Neural cell (in vitro differentiated cells): ENCODE data around the gene SHMT1. TPM values are rescaled to one million over a fixed set of nuclear protein-coding genes. Genes with fewer than 3 reads are reported as not detected.
"Not testable (repeated sequence)": the region's sequence is repeated elsewhere in the genome, so short reads cannot be mapped to it uniquely, and the experiment has no call there.

Experiments
- H2AFZ ChIP-seq: fragments of 200-600, 300-800 bp; sonication (generic), shearing (Covaris generic); 2 replicates; pipeline ENCODE4 v1.6.0; 2014; ENCODE audit warnings: low read depth, mild to moderate bottlenecking, antibody characterized with exemption, low read length, moderate library complexity
- H3F3A ChIP-seq: fragments of 200-600 bp; shearing (Covaris generic); 2 replicates; pipeline ENCODE4 v1.6.1; 2016; ENCODE audit warnings: mild to moderate bottlenecking, moderate library complexity, mixed read lengths, antibody characterized with exemption, low read length; ENCODE audit not compliant: insufficient read depth, poor library complexity, severe bottlenecking
- H3K27ac ChIP-seq: fragments of 200-600, 300-800 bp; sonication (generic), shearing (Covaris generic); 2 replicates; pipeline ENCODE4 v1.5.1; 2014; ENCODE audit warnings: mild to moderate bottlenecking, low read length, moderate library complexity
- H3K27me3 ChIP-seq: fragments of 300-800, 200-600 bp; sonication (generic), shearing (Covaris generic); 2 replicates; pipeline ENCODE4 v1.6.0; 2014; ENCODE audit warnings: mild to moderate bottlenecking, low read depth, low read length, moderate library complexity; ENCODE audit not compliant: insufficient read depth
- H3K36me3 ChIP-seq: fragments of 300-800, 200-600 bp; sonication (generic), shearing (Covaris generic); 2 replicates; pipeline ENCODE4 v1.5.1; 2014; ENCODE audit warnings: mild to moderate bottlenecking, antibody characterized with exemption, low read length, moderate library complexity; ENCODE audit not compliant: insufficient read depth
- H3K4me2 ChIP-seq: fragments of 300-800, 200-600 bp; sonication (generic), shearing (Covaris generic); 2 replicates; pipeline ENCODE4 v1.6.0; 2014; ENCODE audit warnings: mild to moderate bottlenecking, low read length
- H3K4me3 ChIP-seq: fragments of 300-800, 200-600 bp; sonication (generic), shearing (Covaris generic); 2 replicates; pipeline ENCODE4 v1.5.1; 2014; ENCODE audit warnings: mild to moderate bottlenecking, low read length, moderate library complexity
- H3K79me2 ChIP-seq: fragments of 200-600 bp; shearing (Covaris generic); replicated peaks from 2 replicates; pipeline ENCODE4 v1.6.0; 2014; ENCODE audit warnings: mild to moderate bottlenecking, low read length, moderate library complexity; ENCODE audit not compliant: insufficient read depth
- H3K9ac ChIP-seq: fragments of 300-800, 200-600 bp; sonication (generic), shearing (Covaris generic); 2 replicates; pipeline ENCODE4 v1.6.1; 2016; ENCODE audit warnings: mild to moderate bottlenecking, low read length, mixed read lengths
- H3K9me2 ChIP-seq: fragments of 200-600 bp; shearing (Covaris generic); 2 replicates; pipeline ENCODE4 v1.6.1; 2016; ENCODE audit warnings: mild to moderate bottlenecking, low read length, mixed read lengths; ENCODE audit not compliant: insufficient read depth
- H3K9me3 ChIP-seq: fragments of 200-600, 300-800 bp; sonication (generic), shearing (Covaris generic); 2 replicates; pipeline ENCODE4 v1.6.1; 2016; ENCODE audit warnings: mild to moderate bottlenecking, mixed run types, low read length, moderate library complexity, mixed read lengths
- H4K20me1 ChIP-seq: fragments of 200-600 bp; shearing (Covaris generic); 2 replicates; pipeline ENCODE4 v1.6.1; 2016; ENCODE audit warnings: mild to moderate bottlenecking, mixed run types; ENCODE audit not compliant: insufficient read depth
- polyA plus RNA-seq: library from polyadenylated mRNA; depleted of rRNA; stranded (reverse); fragments of >200 nt; gene quantifications from 2 replicates; pipeline ENCODE4 v1.2.3, GENCODE V29; 2014

The SHMT1 gene
- polyA plus RNA-seq, 1 donor from 2014 or later = 4.5 TPM

DNA sequence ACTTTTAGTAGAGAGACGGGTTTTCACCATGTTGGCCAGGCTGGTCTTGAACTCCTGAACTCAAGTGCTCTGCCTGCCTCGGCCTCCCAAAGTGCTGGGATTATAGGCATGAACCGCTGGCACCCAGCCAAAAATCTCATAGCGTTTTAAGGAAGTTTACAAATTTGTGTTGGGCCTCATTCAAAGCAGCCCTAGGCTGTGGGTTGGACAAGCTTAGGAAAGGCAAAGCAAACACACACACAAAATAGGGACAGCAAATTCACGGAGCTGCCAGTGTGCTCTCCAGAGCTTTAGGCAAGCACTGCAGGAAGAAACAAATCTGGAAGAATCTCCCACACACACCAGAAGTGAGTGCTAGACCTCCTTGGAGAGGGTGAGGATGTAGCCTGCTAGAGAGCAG, 39.8 kb upstream of the SHMT1 start:
- not testable (repeated sequence) for H3K9me3 ChIP-seq, H3K27ac ChIP-seq, H4K20me1 ChIP-seq, H3K36me3 ChIP-seq, H3K9ac ChIP-seq, H3K4me2 ChIP-seq, H3K4me3 ChIP-seq, H2AFZ ChIP-seq, H3F3A ChIP-seq, H3K9me2 ChIP-seq, H3K79me2 ChIP-seq, H3K27me3 ChIP-seq

DNA sequence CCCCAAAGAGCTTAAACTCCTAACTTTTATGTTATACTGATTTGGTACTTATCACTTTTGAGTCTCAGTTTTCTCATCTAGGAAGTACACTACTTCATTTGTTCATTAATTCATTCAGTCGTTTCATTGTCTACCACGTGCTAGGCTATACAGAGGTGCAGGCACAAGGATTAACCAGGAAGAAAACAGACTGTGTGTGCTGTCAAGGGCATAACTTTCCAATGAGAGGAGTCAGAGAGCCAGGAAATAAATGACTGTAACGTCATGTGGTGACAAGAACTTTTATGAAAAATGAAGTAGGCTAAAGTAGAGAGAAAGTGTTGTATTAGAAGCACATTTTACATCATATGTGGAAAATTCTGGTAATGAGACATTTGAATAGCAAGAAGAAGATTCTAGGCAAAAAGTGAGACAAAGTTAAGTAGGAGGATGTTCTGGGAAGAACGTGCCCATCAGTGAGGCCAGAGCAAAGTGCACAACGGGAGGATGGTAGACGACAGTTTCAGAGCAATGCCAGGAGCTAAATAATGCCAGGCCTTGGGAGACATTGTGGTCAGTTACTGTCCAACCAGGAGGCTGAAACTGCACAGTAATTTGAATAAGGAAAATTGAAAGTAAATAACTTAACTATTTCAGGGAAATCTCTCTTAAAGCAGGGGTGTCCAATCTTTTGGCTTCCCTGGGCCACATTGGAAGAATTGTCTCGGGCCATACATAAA, 38.7 kb upstream of the SHMT1 start:
- H3K27ac ChIP-seq, H4K20me1 ChIP-seq, H3F3A ChIP-seq, H3K9ac ChIP-seq, H3K79me2 ChIP-seq, H3K4me2 ChIP-seq, H3K9me3 ChIP-seq, H2AFZ ChIP-seq, H3K27me3 ChIP-seq, H3K4me3 ChIP-seq, H3K9me2 ChIP-seq, H3K36me3 ChIP-seq: not testable (repeated sequence)

DNA sequence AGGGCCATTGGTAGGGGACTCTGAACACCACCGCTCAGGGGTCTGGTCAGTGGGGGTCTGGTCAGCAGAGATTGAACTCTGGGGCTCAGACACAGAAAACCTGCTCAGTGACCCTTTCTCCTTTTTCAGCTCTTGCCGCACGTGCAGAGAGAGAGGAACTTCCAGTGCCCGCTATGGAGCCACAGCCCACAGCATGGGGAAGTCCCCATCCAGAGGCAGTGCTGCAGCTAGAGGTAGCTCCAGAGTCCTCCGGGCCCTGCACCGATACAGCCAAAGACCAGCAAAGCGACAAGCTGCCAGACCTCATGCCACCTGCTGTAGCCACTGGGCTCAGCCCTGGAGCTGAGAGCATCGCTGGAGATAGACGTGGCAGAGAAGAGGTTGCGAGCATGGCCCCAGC, 25.4 kb upstream of the SHMT1 start:
- not testable (repeated sequence) for H3K4me2 ChIP-seq, H4K20me1 ChIP-seq, H3K9me2 ChIP-seq, H2AFZ ChIP-seq, H3K27ac ChIP-seq, H3F3A ChIP-seq, H3K79me2 ChIP-seq, H3K9ac ChIP-seq, H3K36me3 ChIP-seq, H3K4me3 ChIP-seq, H3K27me3 ChIP-seq, H3K9me3 ChIP-seq

DNA sequence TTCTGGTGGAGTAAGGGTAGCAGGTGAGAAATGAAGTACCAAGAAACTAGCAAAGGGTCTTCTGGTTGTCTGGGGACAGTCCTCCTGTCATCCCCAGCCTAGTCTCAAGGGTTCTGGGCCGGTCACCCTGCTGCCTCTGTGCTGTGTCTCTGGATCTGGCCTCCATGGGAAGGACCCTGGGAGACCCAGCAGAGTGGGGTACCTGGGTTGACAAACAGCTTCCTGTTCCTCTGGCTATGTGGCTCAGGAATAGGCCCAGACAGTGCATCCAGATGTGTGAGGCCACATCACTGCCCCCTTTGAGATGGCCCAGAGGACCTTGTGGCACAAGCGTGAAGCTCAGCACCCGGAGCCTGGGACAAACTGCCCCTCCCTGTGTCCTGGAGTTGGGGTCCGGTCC, 24.9 kb upstream of the SHMT1 start:
- not testable (repeated sequence) for H4K20me1 ChIP-seq, H3K27me3 ChIP-seq, H3F3A ChIP-seq, H3K36me3 ChIP-seq, H3K4me3 ChIP-seq, H3K79me2 ChIP-seq, H3K4me2 ChIP-seq, H3K9me3 ChIP-seq, H2AFZ ChIP-seq, H3K9me2 ChIP-seq, H3K27ac ChIP-seq, H3K9ac ChIP-seq

DNA sequence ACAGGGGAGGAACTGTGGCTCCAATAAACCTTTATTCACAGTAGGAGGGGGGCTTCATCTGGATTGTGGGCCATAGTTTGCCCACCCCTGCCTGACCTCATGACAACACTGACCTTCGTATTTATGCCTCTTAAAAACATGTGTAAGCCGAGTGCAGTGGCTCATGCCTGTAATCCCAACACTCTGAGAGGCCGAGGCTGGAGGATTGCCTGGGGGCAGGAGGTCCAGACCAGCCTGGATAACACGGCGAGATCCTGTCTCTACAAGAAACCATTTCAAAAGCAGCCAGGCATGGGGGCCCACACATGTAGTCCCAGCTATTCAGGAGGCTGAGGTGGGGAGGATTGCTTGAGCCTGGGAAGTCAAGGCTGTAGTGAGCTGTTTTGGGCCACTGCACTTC, 24.2 kb upstream of the SHMT1 start:
- not testable (repeated sequence) for H2AFZ ChIP-seq, H3K27ac ChIP-seq, H3K9me2 ChIP-seq, H3K9me3 ChIP-seq, H3K27me3 ChIP-seq, H3K9ac ChIP-seq, H3K79me2 ChIP-seq, H4K20me1 ChIP-seq, H3K4me2 ChIP-seq, H3F3A ChIP-seq, H3K4me3 ChIP-seq, H3K36me3 ChIP-seq

DNA sequence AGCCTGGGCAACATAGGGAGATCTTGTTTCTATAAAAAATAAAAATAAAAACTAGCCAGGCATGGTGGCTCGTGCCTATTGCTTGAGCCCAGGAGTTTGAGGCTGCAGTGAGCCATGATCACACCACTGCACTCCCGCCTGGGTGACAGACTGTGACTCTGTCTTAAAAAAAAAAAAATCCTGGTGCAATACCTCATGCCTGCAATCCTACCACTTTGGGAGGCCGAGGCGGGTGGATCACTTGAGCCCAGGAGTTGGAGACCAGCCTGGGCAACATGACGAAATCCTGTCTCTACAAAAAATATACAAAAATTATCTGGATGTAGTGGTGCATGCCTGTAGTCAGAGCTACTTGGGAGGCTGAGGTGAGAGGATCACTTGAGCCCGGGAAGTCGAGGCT, 20.9 kb upstream of the SHMT1 start:
- H3K27ac ChIP-seq, H3K9me3 ChIP-seq, H3K4me3 ChIP-seq, H3K4me2 ChIP-seq, H3F3A ChIP-seq, H3K36me3 ChIP-seq, H3K9me2 ChIP-seq, H3K27me3 ChIP-seq, H3K9ac ChIP-seq, H4K20me1 ChIP-seq, H2AFZ ChIP-seq, H3K79me2 ChIP-seq: not testable (repeated sequence)

DNA sequence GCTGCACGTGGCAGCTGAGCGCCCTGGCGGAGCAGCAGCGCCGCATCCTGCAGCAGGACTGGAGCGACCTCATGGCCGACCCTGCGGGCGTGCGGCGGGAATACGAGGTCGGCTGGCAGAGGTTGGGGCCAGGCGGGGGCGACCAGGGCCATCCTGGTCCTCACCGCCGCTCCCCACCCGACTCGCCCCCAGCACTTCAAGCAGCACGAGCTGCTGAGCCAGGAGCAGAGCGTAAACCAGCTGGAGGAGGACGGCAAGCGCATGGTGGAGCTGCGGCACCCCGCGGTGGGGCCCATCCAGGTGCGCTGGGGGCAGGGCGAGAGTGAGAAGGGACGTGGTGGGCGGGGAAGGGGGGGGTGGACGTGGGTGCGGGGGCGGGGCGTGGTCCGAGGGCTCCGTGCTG, 19.7 kb upstream of the SHMT1 start:
- not testable (repeated sequence) for H2AFZ ChIP-seq, H3K9me2 ChIP-seq, H3K9ac ChIP-seq, H3K27ac ChIP-seq, H3F3A ChIP-seq, H3K4me3 ChIP-seq, H4K20me1 ChIP-seq, H3K9me3 ChIP-seq, H3K4me2 ChIP-seq, H3K36me3 ChIP-seq, H3K79me2 ChIP-seq, H3K27me3 ChIP-seq
